ENCODE measurements around the gene PARP15. TPM values are rescaled to one million over a fixed set of nuclear protein-coding genes. Genes with fewer than 3 reads are reported as not detected.
"Not testable (repeated sequence)": the region's sequence is repeated elsewhere in the genome, so short reads cannot be mapped to it uniquely, and the experiment has no call there.

The PARP15 gene
- total RNA-seq, 1 donor from 2014 or later = 213 TPM

GRCh38 chr3:122560680-122561079, 16.8 kb upstream of the PARP15 start:
- H3K27me3 Mint-ChIP-seq = no peaks in the 10 kb centered on the region
- ATAC-seq (ENCODE audit: low read depth) (peak; percentile 29), DNase-seq (no peak)
- POLR2A ChIA-PET = interaction anchor here (5.5 to 10.2 kb wide), 3 partner anchors 16 to 120 kb away, joined by 72 to 140 read pairs (median 89); partner anchors contain the start of genes PARP14 and PARP15
- peaks cover 56% of the 10 kb centered on the region for H3K36me3 Mint-ChIP-seq (ENCODE audit: low read depth)
- H3K4me3 Mint-ChIP-seq = peak overlapping the region; percentile 25
- CTCF ChIA-PET = interaction anchor here (0.8 to 5.1 kb wide), 8 partner anchors 57 to 156 kb away, joined by 3 to 92 read pairs (median 4); partner anchors contain the start of gene PARP14
- H3K27ac Mint-ChIP-seq = peak overlapping the region; percentile 72
- intact Hi-C loops (cut with micrococcal nuclease) = loop anchor here (1.0 to 10.0 kb wide), 9 partner anchors 50 to 1013 kb away; partner anchors contain the start of genes POLQ and SEC22A
- TF ChIP-seq, protein P1, sequence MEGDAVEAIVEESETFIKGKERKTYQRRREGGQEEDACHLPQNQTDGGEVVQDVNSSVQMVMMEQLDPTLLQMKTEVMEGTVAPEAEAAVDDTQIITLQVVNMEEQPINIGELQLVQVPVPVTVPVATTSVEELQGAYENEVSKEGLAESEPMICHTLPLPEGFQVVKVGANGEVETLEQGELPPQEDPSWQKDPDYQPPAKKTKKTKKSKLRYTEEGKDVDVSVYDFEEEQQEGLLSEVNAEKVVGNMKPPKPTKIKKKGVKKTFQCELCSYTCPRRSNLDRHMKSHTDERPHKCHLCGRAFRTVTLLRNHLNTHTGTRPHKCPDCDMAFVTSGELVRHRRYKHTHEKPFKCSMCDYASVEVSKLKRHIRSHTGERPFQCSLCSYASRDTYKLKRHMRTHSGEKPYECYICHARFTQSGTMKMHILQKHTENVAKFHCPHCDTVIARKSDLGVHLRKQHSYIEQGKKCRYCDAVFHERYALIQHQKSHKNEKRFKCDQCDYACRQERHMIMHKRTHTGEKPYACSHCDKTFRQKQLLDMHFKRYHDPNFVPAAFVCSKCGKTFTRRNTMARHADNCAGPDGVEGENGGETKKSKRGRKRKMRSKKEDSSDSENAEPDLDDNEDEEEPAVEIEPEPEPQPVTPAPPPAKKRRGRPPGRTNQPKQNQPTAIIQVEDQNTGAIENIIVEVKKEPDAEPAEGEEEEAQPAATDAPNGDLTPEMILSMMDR (IDR thresholded peaks at IDR 0.05) = no peak
- peaks cover 47% of the 10 kb centered on the region for H3K4me1 Mint-ChIP-seq
- no peaks in the 10 kb centered on the region for H3K9me3 Mint-ChIP-seq

- intact Hi-C loops (cut with micrococcal nuclease) = loop anchor here (5.0 to 10.0 kb wide), 4 partner anchors 171 to 1016 kb away; partner anchors contain the start of genes POLQ and SEC22A
- peaks cover 70% of the 10 kb centered on the region for H3K4me1 Mint-ChIP-seq
- ChIA-PET POLR2A (interaction anchor here (0.5 to 10.2 kb wide), 5 partner anchors 14 to 118 kb away, joined by 3 to 140 read pairs (median 72); partner anchors contain the start of genes PARP14 and PARP15), CTCF (interaction anchor here (2.0 to 6.8 kb wide), 2 partner anchors 58 to 116 kb away, joined by 5 to 46 read pairs; partner anchors contain the start of gene PARP14)
- no peak for DNase-seq
- no peak for ATAC-seq (ENCODE audit: low read depth)
- peaks cover 56% of the 10 kb centered on the region for H3K36me3 Mint-ChIP-seq (ENCODE audit: low read depth)
- TF ChIP-seq, protein P1 (IDR thresholded peaks at IDR 0.05) = no peak
- no peaks in the 10 kb centered on the region for H3K27me3 Mint-ChIP-seq
- H3K9me3 Mint-ChIP-seq = no peaks in the 10 kb centered on the region
- peak overlapping the region; percentile 96 for H3K27ac Mint-ChIP-seq
- H3K4me3 Mint-ChIP-seq = peak overlapping the region; percentile 93
Observed at GRCh38 chr3:122562923-122563716, 14.3 kb upstream of the PARP15 start.

- peak overlapping the region; percentile 93 for H3K4me3 Mint-ChIP-seq
- ChIA-PET CTCF (interaction anchor here (1.0 to 6.8 kb wide), 3 partner anchors 14 to 116 kb away, joined by 4 to 46 read pairs (median 5); partner anchors contain the start of genes PARP14 and PARP15), POLR2A (interaction anchor here (0.5 to 10.2 kb wide), 11 partner anchors 13 to 147 kb away, joined by 3 to 140 read pairs (median 9); partner anchors contain the start of genes PARP14, PARP15 and WDR5B)
- ATAC-seq (ENCODE audit: low read depth) (peak; percentile 3), DNase-seq (no peak)
- peak overlapping the region; percentile 96 for H3K27ac Mint-ChIP-seq
- intact Hi-C loops (cut with micrococcal nuclease) = loop anchor here (1.0 to 10.0 kb wide), 10 partner anchors 13 to 1016 kb away; partner anchors contain the start of genes POLQ, SEC22A and SLC49A4
- H3K4me1 Mint-ChIP-seq = peaks cover 76% of the 10 kb centered on the region
- TF ChIP-seq, protein P1 (IDR thresholded peaks at IDR 0.05) = no peak
- no peaks in the 10 kb centered on the region for H3K27me3 Mint-ChIP-seq
- no peaks in the 10 kb centered on the region for H3K9me3 Mint-ChIP-seq
- peaks cover 58% of the 10 kb centered on the region for H3K36me3 Mint-ChIP-seq (ENCODE audit: low read depth)
Observed at GRCh38 chr3:122563717-122564025, 13.8 kb upstream of the PARP15 start.

- peaks cover 59% of the 10 kb centered on the region for H3K36me3 Mint-ChIP-seq (ENCODE audit: low read depth)
- H3K4me3 Mint-ChIP-seq = peak within 1 kb of the TSS; percentile 93
- TF ChIP-seq, protein P1 (IDR thresholded peaks at IDR 0.05) = no peak
- peak within 1 kb of the TSS; percentile 96 for H3K27ac Mint-ChIP-seq
- H3K4me1 Mint-ChIP-seq = peaks cover 82% of the 10 kb centered on the region
- intact Hi-C loops (cut with micrococcal nuclease) = loop anchor here (1.0 to 10.0 kb wide), 10 partner anchors 12 to 1017 kb away; partner anchors contain the start of genes POLQ, SEC22A and SLC49A4
- ATAC-seq (ENCODE audit: low read depth) = peak; percentile 83
- CTCF ChIA-PET = interaction anchor here (0.7 to 6.8 kb wide), 4 partner anchors 13 to 134 kb away, joined by 3 to 46 read pairs (median 4); partner anchors contain the start of genes PARP14 and PARP15
- H3K27me3 Mint-ChIP-seq = no peaks in the 10 kb centered on the region
- DNase-seq = peak; percentile 67
- POLR2A ChIA-PET = interaction anchor here (0.6 to 10.2 kb wide), 17 partner anchors 13 to 1090 kb away, joined by 3 to 140 read pairs (median 5); partner anchors contain the start of genes KPNA1, PARP14, PARP15 and WDR5B
- H3K9me3 Mint-ChIP-seq = no peaks in the 10 kb centered on the region
Observed at GRCh38 chr3:122564155-122564912, 13.1 kb upstream of the PARP15 start, which contains the start of the genes DTX3L and PARP9. Gene DTX3L, plus strand, starts transcription at chr3:122564338. Its CDS starts 89 bp downstream, at chr3:122564427. Gene PARP9, minus strand, starts transcription at chr3:122564300. Its CDS starts 4,680 bp downstream, at chr3:122559620.

DNA sequence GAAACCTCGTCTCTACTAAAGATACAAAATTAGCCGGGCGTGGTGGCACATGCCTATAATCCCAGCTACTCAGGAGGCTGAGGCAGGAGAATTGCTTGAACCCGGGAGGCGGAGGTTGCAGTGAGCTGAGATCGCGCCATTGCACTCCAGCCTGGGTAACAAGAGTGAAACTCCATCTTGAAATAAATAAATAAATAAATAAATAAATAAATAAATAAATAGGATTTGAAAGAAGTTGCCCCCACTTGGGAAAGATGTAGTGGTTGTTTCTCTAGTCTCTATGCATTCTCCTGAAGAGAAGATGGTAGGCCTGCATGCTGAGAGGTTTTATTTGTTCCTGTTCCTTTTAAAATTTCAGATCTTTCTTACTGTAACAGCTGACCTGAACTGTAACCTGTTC, 9.3 kb upstream of the PARP15 start:
- Mint-ChIP-seq H3K4me3 (peak overlapping the region; percentile 52), H3K36me3 (ENCODE audit: low read depth) (peaks cover 81% of the 10 kb centered on the region), H3K27ac (peak overlapping the region; percentile 65), H3K4me1 (peaks cover 77% of the 10 kb centered on the region)
- POLR2A ChIA-PET = interaction anchor here (0.7 to 10.2 kb wide), 3 partner anchors 9 to 119 kb away, joined by 3 to 140 read pairs (median 4); partner anchors contain the start of gene PARP15
- CTCF ChIA-PET = interaction anchor here (6.8 kb wide), 1 partner anchor 111 kb away, joined by 46 read pairs; the partner anchor contains the start of gene PARP14
- not testable (repeated sequence) for DNase-seq; H3K9me3 Mint-ChIP-seq; ATAC-seq (ENCODE audit: low read depth); H3K27me3 Mint-ChIP-seq
- intact Hi-C loops (cut with micrococcal nuclease) = loop anchor here (10.0 kb wide), 1 partner anchor 297 kb away; no protein-coding TSS in a partner anchor
